Forelimb muscle (tissue), 1 donor: ENCODE results near the gene CCDC18. TPM values are rescaled to one million over a fixed set of nuclear protein-coding genes. Genes with fewer than 3 reads are reported as not detected.
"Not testable (repeated sequence)": the region's sequence is repeated elsewhere in the genome, so short reads cannot be mapped to it uniquely, and the experiment has no call there.

Experiments
- DNase-seq: peaks from one replicate; pipeline ENCODE4 v3.0.0-alpha.2; 2013; ENCODE audit warnings: low read depth
- polyA plus RNA-seq: library from polyadenylated mRNA; unstranded; fragments of 120-200 nt; gene quantifications from one replicate; pipeline ENCODE4 v1.2.1, GENCODE V29; 2013; ENCODE audit not compliant: insufficient read length

CCDC18 gene
- polyA plus RNA-seq, 1 donor, result 5.3 TPM

DNA sequence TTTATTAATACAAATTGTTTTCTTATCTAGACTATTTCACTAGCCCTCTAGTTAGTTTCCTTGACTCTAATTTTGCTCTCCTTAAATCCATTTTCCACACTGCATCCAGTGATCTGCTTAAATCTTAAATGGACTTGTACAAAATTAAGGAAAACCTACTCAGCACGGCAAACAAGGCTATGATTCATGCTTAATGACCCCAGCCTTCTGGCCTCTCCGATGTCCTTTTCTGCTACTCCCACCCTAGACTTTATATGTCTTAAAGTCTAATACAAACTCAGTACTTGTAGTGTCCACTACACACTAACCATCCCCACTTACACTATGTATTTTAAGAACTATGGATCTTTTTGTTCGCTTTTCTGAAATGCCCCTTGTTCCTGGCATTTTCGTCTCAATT is 2.5 kb upstream of the CCDC18 start:
- no peak for DNase-seq

DNA sequence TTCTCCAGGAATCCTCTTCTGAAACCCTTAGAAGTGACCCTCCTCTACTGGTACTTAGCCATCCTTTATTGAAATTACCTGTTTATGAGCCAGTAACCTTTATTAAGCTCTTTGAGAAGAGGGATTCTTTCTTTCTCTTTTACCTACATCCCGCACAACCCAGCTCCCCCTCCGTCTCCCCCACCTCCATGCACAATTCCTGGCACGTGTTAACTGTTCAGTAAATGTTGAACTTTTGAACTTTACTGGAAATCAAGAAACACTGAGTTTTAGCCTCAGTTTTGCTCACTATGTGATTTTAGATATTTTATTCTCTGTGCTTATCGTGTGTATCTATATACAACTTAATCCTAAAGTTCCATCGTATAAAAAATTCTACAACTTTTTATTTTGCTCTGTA is 2.1 kb upstream of the CCDC18 start:
- no peak for DNase-seq

DNA sequence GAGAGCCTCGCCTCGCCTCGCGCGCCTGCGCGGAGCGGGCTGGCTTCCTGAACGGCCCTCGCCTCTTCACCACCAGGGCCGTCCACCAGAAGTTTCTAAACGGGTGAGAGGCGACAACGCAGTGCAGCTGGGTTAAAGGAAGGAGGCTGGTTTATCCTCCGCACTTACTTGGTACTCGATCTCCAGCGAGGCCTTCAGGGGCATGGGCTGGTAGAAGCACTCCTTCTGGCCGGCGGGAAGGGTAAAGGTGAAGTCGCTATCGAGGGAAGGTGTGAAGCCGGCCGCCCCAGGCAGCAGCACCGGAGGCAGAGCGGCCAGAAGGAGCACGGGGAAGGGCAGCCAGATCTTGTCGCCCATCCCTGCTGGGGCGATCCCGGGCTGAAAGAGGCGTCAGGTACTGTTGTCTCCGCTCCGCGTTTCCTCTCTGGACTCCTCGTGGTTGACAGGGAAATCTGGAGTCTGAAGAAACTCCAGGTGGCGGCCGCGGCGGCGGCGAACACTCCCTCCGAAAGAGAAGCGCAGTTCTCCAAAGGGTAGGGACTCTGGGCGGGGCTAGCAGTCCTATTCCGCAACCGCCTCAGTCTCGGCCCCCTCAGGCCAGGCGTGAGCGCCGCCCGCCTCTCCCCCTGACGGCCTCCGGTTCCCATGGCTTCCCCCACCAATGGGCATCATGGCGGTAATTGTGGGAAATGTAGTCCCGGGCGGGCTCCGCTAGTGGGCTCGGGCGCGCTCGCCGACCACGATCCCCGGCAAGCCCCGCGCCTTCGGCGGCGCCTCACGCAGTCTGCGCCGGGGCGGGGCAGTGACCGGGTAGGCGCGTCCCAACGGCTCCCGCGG is 420 bp upstream of the CCDC18 start, which contains the start of gene TMED5:
TMED5 (minus strand) TSS at position 528 of the 837 bp plus-strand sequence; CDS start at position 357, 171 bp downstream.
- peak; percentile 95 for DNase-seq

GRCh38 chr1:93186667-93187066 is 6.1 kb downstream of the CCDC18 start:
- no peak for DNase-seq

GRCh38 chr1:93190432-93190831 is 9.9 kb downstream of the CCDC18 start:
- DNase-seq, result no peak

- DNase-seq, result no peak
These were observed 13.9 kb downstream of the CCDC18 start for GRCh38 chr1:93194231-93194990.

DNA sequence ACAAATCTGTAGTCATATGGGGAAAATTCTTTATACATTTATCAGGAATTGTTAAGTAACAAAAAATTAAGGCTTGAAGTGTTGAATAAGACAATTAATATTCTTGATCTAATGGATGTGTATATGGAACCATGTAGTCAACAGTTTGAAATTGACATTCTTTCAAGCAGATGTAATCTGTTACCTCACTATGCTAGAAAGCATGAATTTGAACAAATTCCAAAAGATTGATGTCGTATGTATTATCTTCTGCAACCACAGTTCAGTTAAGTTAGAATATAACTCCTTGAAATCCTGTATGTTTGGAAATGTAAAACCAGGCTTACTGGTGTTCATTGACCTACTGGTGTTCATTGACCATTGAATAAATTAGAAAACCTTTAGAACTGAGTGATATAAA is 16.1 kb downstream of the CCDC18 start:
- no peak for DNase-seq

- DNase-seq, result no peak
These were observed 18.6 kb downstream of the CCDC18 start for GRCh38 chr1:93199150-93199549.

DNA sequence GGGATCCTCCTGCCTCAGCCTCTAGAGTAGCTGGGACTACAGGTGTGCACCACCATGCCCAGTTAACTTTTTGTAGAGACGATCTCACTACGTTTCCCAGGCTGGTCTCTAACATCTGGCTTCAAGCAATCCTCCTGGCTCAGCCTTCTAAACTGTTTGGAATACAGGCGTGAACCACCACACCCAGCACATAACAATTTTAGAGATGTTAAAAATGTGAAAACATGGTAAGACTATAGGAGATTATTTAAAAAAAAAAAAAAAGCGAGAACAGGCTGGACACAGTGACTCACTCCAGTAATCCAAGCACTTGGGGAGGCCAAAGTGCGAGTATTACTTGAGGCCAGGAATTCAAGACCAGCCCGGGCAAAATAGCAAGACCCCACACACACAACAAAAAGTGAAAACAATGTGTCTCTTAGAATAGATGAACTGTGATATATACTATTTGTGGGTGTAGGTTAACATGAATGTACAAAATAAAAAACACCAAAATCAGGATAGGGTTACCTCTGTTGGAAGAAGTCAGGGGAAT is 19.6 kb downstream of the CCDC18 start:
- no peak for DNase-seq

GRCh38 chr1:93200714-93201113 is 20.2 kb downstream of the CCDC18 start:
- no peak for DNase-seq

DNA sequence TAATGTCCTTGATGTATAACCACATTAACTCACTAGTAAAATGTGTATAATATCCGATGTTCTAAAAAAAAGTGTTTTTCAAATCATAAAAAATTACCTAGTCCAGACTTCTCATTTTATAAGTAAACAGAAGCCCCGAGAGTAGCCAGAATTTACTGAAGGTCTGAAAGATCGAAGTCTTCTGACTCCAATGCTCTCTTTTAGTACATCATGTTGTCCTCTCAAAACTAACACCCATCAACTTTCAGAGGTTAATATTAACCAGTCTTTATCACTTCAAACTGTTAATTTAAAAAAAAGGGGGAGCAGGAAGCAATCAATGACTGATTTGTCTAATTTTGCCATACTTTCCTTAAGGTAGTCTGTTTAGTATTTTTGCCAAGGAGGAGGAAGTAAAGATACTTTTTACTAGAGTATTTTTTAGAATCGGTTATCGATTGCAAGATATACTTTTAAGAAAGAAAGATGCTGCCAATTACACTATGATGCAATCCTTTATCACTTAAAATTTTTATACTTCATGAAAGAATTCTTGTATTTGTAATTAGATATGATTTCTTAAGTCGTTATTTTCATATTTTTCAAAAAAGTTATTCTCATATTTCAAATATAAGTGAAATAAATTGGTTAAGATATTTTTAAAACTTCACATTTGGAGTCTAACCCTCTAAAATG is 25.5 kb downstream of the CCDC18 start:
- no peak for DNase-seq

DNA sequence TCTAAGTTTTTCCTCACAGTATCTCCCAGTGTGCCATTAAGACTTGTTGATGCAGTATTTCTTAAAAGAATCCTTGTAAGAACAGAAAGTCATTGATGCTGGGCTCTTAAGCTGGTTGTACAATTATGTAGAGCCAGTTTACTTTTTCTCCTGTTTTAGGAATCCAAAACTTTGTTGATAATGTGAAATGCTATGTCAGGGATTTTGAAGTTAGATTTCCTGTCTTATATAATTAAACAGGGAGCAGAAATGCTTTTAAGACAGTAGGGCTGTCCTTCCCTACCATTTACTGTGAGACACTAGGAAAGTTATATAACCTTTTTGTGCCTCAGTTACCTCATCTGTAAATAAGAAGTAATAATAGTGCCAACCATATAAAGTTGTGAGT is 26.0 kb downstream of the CCDC18 start:
- DNase-seq, result no peak

DNA sequence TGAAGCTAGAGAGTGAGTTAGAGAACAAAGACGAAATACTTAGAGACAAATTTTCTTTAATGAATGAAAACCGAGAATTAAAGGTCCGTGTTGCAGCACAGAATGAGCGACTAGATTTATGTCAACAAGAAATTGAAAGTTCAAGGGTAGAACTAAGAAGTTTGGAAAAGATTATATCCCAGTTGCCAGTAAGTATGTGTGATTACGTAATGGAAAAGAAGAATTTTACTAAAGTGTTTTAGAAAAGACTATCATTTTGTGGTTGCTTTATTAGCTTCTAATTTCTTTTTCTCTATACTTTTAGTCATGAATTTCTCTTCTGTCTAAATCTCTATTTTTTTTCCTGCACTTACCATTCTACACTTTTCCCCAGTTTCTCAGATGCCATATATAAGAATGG is 26.7 kb downstream of the CCDC18 start:
- DNase-seq, result no peak

DNA sequence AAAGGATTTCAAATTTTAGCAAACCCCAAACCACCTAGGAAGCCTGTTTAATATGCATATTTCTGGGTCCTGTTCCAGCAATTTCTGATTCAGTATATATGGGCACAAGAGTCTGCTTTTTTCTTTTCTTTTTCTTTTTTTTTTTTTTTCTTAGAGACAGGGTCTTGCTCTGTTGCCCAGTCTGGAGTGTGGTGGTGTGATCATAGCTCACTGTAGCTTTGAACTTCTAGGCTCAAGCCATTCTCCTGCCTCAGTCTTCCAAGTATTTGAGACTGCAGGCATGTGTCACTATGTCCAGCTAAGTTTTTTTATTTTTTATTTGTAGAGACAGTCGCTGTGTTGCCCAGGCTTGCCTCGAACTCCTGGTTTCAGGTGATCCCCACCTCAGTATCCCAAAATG is 34.8 kb downstream of the CCDC18 start:
- DNase-seq, result no peak

GRCh38 chr1:93219443-93219842 is 38.9 kb downstream of the CCDC18 start:
- no peak for DNase-seq

DNA sequence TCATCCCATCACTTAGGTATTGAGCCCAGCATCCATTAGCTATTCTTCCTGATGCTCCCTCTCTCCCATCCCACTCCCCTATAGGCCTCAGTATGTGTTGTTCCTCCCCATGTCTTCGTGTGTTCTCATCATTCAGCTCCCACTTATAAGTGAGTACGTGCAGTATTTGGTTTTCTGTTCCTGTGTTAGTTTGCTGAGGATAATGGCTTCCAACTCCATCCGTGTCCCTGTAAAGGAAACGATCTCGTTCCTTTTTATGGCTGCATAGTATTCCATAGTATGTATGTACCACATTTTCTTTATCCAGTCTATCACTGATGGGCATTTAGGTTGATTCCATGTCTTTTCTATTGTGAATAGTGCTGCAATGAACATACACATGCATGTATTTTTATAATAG is 40.2 kb downstream of the CCDC18 start:
- not testable (repeated sequence) for DNase-seq

DNA sequence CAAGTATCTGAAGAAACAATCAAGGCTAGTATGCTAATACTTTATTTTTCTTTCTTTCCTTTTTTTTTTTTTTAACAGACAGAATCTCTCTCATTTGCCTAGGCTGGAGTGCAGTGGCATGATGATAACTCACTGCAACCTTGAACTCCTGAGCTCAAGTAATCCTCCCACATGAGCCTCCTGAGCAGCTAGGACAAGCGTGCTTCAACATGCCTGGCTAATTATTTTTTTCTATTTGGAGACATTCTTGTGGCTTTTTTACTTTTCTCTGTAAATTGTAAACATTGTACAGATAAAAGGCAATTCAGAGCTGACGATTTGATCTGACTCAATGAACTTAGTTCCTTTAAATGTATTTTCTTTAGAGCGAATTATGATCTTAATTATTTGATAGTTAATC is 41.4 kb downstream of the CCDC18 start:
- DNase-seq, result no peak

- no peak for DNase-seq
These were observed 42.6 kb downstream of the CCDC18 start for GRCh38 chr1:93223023-93223675.

DNA sequence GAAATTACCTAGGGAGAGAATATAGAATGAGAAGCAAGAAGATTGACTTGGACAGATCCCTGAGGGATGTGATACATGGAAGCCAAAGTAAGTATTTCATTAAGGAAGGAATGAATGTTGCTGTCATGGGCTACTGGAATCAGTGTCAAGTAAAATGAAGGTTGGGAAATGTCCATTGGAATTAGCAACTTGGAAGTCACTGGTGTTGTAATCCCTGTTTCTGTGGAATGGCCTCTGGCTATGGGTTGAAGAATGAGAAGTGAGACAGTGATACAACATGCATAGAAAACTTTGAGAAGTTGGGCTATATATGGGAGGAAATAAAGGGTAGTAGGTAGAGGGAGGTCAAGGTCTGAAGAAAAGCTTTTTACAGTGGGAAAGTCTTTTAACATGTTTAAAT is 54.7 kb downstream of the CCDC18 start:
- DNase-seq, result no peak

- no peak for DNase-seq
These were observed 56.5 kb downstream of the CCDC18 start for GRCh38 chr1:93237021-93237420.

- DNase-seq, result no peak
These were observed 57.9 kb downstream of the CCDC18 start for GRCh38 chr1:93238425-93238824.

DNA sequence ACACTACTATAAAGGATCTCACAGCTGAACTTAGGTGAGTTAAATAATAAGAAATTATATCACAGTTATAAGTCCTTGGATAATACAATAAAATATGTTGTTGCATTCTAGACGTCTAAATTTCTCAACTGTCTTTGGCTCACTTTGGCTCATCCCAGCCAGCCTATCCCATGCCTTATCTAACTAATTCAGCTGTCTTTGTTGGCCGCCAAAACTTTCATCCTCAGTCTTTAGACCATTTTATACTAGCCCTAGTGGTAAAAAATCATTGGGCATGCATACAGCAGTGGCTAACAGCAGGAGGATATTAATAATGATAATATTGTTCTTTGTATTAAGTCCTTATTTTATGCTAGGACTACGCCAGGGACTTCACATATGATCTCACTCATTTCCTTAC is 59.3 kb downstream of the CCDC18 start:
- DNase-seq, result no peak
